ENCODE results near the gene CHPF2.

CHPF2 gene

GRCh38 chr7:151187409-151188251 is 44.7 kb upstream of the CHPF2 start:
- H4K20me1 ChIP-seq (ENCODE audit: insufficient read depth, low read length): no peaks in the 10 kb centered on the region; the same call in 1 of the 2 replicates
- no peak for ATAC-seq (ENCODE audit: insufficient read depth, low read depth)
- H3K4me3 ChIP-seq (ENCODE audit: low read depth in 1 of 2, low read length in 2 of 2): no peak overlapping the region
- H3K36me3 ChIP-seq (ENCODE audit: insufficient read depth, low read length): no peaks in the 10 kb centered on the region
- DNase-seq: no peak
- no peaks in the 10 kb centered on the region for H3K4me1 ChIP-seq (ENCODE audit: insufficient read depth, low read length)
- no peaks in the 10 kb centered on the region for H3K79me2 ChIP-seq (ENCODE audit: insufficient read depth, low read length)
- H3K4me2 ChIP-seq (ENCODE audit: insufficient read depth, low read length): no peak overlapping the region
- H2AFZ ChIP-seq (ENCODE audit: low read depth, low read length): no peak overlapping the region
- no peaks in the 10 kb centered on the region for H3K9me3 ChIP-seq (ENCODE audit: insufficient read depth, low read length, severe bottlenecking)
- H3K9ac ChIP-seq (ENCODE audit: low read depth, low read length): no peak overlapping the region
- TF ChIP-seq CTCF (IDR thresholded peaks at IDR 0.05; ENCODE audit: borderline replicate concordance, extremely low read depth, low read length, poor library complexity, severe bottlenecking): no peak
- no peak for TF ChIP-seq EZH2 (IDR thresholded peaks at IDR 0.05; ENCODE audit: borderline replicate concordance, low read depth, low read length, severe bottlenecking)
- H3K27me3 ChIP-seq (ENCODE audit: insufficient read depth, low read length, poor library complexity): peaks cover 8% of the 10 kb centered on the region
- H3K27ac ChIP-seq (ENCODE audit: low read length): no peak overlapping the region

GRCh38 chr7:151188252-151188542 is 44.1 kb upstream of the CHPF2 start:
- no peak for ATAC-seq (ENCODE audit: insufficient read depth, low read depth)
- H3K4me2 ChIP-seq (ENCODE audit: insufficient read depth, low read length): no peak overlapping the region

GRCh38 chr7:151189038-151189437 is 43.2 kb upstream of the CHPF2 start:
- Histone ChIP-seq H3K27me3 (ENCODE audit: insufficient read depth, low read length, poor library complexity) (peaks cover 8% of the 10 kb centered on the region), H3K9ac (ENCODE audit: low read depth, low read length) (no peak overlapping the region), H3K4me1 (ENCODE audit: insufficient read depth, low read length) (no peaks in the 10 kb centered on the region), H3K4me3 (ENCODE audit: low read depth in 1 of 2, low read length in 2 of 2) (no peak overlapping the region), H4K20me1 (ENCODE audit: insufficient read depth, low read length) (no peaks in the 10 kb centered on the region; the same call in 1 of the 2 replicates), H3K79me2 (ENCODE audit: insufficient read depth, low read length) (no peaks in the 10 kb centered on the region), H3K9me3 (ENCODE audit: insufficient read depth, low read length, severe bottlenecking) (no peaks in the 10 kb centered on the region), H3K27ac (ENCODE audit: low read length) (no peak overlapping the region), H3K36me3 (ENCODE audit: insufficient read depth, low read length) (no peaks in the 10 kb centered on the region), H2AFZ (ENCODE audit: low read depth, low read length) (no peak overlapping the region), H3K4me2 (ENCODE audit: insufficient read depth, low read length) (no peak overlapping the region)
- TF ChIP-seq CTCF (IDR thresholded peaks at IDR 0.05; ENCODE audit: borderline replicate concordance, extremely low read depth, low read length, poor library complexity, severe bottlenecking) (no peak), EZH2 (IDR thresholded peaks at IDR 0.05; ENCODE audit: borderline replicate concordance, low read depth, low read length, severe bottlenecking) (no peak)
- DNase-seq: no peak
- no peak for ATAC-seq (ENCODE audit: insufficient read depth, low read depth)

More at GRCh38 chr7:151188252-151188542, 44.1 kb upstream of the CHPF2 start:
- Histone ChIP-seq H3K27ac (ENCODE audit: low read length) (no peak overlapping the region), H2AFZ (ENCODE audit: low read depth, low read length) (no peak overlapping the region), H3K9ac (ENCODE audit: low read depth, low read length) (no peak overlapping the region), H3K79me2 (ENCODE audit: insufficient read depth, low read length) (no peaks in the 10 kb centered on the region), H3K4me3 (ENCODE audit: low read depth in 1 of 2, low read length in 2 of 2) (no peak overlapping the region), H4K20me1 (ENCODE audit: insufficient read depth, low read length) (no peaks in the 10 kb centered on the region; the same call in 1 of the 2 replicates), H3K27me3 (ENCODE audit: insufficient read depth, low read length, poor library complexity) (peaks cover 8% of the 10 kb centered on the region), H3K9me3 (ENCODE audit: insufficient read depth, low read length, severe bottlenecking) (no peaks in the 10 kb centered on the region), H3K4me1 (ENCODE audit: insufficient read depth, low read length) (no peaks in the 10 kb centered on the region), H3K36me3 (ENCODE audit: insufficient read depth, low read length) (no peaks in the 10 kb centered on the region)
- DNase-seq: no peak
- TF ChIP-seq CTCF (IDR thresholded peaks at IDR 0.05; ENCODE audit: borderline replicate concordance, extremely low read depth, low read length, poor library complexity, severe bottlenecking) (no peak), EZH2 (IDR thresholded peaks at IDR 0.05; ENCODE audit: borderline replicate concordance, low read depth, low read length, severe bottlenecking) (no peak)

Data from DND-41 (cell line).